ENCODE data around the gene SCN4A.
A peak's percentile ranks its signal among the peaks of the same experiment; 100 is the strongest.
"Not testable (repeated sequence)": the region's sequence is repeated elsewhere in the genome, so short reads cannot be mapped to it uniquely, and the experiment has no call there.

SCN4A gene

DNA sequence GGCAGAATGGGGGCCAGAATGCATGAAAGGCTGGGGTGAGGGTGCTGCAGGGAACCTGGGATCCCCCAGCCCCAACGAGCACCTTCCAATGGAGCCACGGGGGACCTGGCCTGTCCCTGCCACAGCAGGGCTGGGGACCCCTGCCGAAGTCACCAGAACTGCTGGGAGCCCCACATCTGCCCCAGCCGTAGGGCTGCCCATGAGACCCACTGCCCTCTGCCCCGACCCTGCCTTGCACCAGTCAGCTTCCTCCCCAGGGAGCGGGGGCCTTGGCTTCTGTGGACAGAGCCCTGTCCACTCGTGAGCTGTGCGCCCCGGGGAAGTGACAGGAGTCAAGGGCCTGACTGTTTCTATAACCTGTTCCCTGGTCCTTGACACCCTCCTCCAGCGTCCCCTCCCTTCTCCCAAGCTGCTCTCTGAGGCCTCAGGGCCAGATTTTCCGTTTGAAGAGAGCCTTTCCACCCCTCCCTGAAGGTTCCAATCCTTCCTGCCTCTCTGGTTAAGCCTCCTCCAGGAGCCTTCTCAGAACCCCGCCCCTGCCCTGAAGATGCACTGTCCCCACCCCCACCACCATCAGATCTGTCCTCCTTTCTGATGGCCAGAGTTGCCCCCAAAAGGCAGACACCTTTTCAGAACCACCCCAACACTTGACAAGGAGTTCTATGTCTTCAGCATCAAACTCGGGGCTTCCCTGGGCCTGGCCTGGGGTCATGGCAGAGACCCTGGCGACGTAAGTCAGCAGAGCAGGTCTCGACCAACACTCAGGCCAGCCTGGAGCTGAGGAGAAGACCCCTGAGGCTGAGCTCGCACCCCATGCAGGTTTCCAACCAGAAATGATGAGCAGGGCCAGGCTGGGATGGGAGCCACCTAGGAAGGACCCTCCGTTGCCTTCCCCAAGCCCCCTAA, 14.8 kb upstream of the SCN4A start:
- TF ChIP-seq, protein P1, sequence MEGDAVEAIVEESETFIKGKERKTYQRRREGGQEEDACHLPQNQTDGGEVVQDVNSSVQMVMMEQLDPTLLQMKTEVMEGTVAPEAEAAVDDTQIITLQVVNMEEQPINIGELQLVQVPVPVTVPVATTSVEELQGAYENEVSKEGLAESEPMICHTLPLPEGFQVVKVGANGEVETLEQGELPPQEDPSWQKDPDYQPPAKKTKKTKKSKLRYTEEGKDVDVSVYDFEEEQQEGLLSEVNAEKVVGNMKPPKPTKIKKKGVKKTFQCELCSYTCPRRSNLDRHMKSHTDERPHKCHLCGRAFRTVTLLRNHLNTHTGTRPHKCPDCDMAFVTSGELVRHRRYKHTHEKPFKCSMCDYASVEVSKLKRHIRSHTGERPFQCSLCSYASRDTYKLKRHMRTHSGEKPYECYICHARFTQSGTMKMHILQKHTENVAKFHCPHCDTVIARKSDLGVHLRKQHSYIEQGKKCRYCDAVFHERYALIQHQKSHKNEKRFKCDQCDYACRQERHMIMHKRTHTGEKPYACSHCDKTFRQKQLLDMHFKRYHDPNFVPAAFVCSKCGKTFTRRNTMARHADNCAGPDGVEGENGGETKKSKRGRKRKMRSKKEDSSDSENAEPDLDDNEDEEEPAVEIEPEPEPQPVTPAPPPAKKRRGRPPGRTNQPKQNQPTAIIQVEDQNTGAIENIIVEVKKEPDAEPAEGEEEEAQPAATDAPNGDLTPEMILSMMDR (conservative IDR thresholded peaks at IDR 0.05; ENCODE audit: low read depth, low read length): no peak
- H3K4me3 ChIP-seq (ENCODE audit: low read length): no peak overlapping the region
- DNase-seq (ENCODE audit: low read depth): no peak

DNA sequence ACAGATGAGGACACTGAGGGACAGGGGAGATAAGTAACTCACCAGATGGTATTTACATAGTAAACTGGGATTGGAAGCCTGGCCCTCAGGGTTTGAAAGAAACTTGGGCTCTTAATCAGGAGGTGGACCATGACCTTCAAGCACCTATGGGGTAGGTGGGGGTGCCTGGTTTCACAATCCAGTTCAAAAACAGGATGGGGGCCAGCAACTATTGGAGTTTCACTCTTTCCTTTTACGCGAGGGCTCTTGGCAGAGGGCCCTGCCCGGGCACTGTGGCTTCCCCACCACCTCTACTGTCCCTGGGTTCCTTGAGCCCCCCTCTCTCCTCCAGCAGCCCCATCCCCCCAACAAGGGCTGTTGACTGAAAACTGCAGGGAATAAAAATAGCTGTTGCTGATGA, 14.1 kb upstream of the SCN4A start:
- H3K4me3 ChIP-seq (ENCODE audit: low read length): no peak overlapping the region
- DNase-seq (ENCODE audit: low read depth): no peak
- TF ChIP-seq, protein P1 (conservative IDR thresholded peaks at IDR 0.05; ENCODE audit: low read depth, low read length): no peak

DNA sequence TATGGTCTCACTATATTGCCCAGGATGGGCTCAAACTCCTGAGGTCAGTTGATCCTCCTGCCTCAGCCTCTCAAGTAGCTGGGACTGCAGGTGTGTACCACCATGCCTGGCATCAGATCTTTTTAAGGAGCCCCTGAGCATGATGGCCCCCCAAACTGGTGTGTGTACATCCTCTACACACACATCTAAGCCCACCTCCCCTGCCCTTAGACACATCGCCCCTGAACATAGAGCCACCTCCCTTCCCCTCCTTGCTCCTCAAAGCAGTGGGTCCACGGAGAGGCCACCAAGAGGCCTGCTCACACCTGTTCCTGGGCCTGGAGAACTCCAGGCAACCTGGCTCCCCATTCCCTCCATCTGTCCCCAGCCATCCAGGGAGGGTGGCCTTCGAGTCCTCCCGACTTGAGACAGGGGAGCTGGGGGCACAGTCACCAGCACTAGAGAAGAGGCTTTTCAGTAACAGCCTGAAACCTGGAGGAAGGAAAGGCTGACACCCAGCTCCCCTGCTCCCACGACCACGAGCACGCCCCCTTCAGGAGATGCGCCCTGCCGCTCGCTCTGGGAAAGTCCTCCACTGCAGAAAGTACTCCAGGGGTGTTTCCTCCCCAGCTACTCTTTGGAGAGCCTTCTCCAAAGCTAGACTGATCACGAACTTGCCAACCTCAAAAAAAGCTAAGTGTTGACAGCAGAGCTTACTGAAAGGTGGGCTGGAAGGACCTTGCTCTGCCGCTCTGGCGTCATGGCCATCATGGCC, 12.8 kb upstream of the SCN4A start:
- TF ChIP-seq, protein P1 (conservative IDR thresholded peaks at IDR 0.05; ENCODE audit: low read depth, low read length): peak; percentile 4
- no peak overlapping the region for H3K4me3 ChIP-seq (ENCODE audit: low read length)
- DNase-seq (ENCODE audit: low read depth): no peak

DNA sequence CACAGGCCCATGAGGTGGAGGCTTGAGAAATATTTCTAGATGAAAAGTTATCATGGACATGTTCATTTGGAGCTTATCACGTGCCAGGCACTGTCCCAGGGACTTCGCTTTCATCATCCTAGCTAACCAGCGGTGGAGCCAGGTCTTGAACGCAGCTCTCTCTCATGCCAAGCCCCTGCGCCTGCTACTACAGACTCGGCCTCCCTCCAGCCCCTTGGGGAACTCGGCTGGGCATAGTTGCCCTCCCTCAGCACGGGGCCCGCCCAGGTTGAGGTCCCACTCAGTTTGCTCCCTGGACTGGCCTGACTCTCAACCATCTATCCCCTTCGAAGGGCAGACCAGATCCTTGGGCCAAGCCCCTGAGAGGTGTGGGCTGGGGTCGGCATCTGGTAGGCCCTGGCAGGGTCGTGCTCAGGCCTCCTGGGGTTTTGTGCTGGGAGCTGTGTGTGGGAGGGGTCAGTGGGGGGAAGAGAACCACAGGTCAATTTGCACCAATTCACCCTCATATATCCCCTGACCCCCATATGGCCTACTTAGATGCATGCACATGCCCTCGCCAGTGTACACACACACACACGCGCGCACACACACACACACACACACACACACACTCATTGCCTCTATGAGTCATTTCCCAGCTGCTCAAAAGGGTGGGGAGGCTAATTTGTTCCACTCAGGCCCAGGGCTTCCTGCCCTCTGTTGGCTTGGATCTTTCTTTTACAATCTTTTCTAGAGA, 12.1 kb upstream of the SCN4A start:
- TF ChIP-seq, protein P1 (conservative IDR thresholded peaks at IDR 0.05; ENCODE audit: low read depth, low read length): no peak
- no peak overlapping the region for H3K4me3 ChIP-seq (ENCODE audit: low read length)
- DNase-seq (ENCODE audit: low read depth): no peak

DNA sequence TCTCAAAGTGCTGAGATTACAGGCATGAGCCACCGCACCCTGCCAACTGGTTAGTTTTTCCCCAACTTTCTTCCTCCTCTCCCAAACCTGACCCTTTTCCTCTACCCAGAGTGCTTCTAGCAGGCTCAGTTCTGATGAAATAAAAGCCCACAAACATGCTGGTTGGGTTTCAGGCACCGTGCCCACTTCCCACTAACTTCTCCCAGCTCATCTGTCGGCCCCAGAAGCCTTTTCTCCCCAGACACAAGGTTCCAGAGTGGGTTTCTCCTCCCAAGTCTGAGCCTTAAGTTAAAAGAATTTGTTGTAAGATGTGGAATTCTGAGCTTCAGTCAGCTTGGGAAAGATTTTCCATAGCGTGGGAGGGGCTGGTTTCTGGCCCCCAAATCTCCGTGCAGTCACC, 11.5 kb upstream of the SCN4A start:
- no peak overlapping the region for H3K4me3 ChIP-seq (ENCODE audit: low read length)
- DNase-seq (ENCODE audit: low read depth): no peak
- TF ChIP-seq, protein P1 (conservative IDR thresholded peaks at IDR 0.05; ENCODE audit: low read depth, low read length): no peak

DNA sequence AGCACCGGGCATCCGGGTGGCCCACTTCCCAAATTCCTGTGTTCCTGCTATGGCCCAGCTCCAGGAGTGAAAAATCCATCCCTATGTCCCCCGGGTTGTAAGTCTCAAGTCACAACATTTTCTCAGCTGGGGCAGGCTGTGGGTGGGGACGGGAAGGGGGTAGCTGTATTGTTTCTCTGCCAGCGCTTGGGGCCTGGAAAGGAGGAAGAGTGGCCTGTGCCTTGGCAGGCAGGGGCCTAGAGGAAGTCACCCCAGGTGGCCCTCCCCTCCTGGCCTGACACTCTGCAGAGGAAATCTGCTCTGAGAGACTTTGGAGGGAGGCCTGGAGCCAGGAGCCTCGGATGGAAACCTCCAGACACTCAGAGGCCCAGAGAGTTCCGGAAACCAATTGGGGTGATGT, 10.6 kb upstream of the SCN4A start:
- DNase-seq (ENCODE audit: low read depth): no peak
- TF ChIP-seq, protein P1 (conservative IDR thresholded peaks at IDR 0.05; ENCODE audit: low read depth, low read length): no peak
- no peak overlapping the region for H3K4me3 ChIP-seq (ENCODE audit: low read length)

DNA sequence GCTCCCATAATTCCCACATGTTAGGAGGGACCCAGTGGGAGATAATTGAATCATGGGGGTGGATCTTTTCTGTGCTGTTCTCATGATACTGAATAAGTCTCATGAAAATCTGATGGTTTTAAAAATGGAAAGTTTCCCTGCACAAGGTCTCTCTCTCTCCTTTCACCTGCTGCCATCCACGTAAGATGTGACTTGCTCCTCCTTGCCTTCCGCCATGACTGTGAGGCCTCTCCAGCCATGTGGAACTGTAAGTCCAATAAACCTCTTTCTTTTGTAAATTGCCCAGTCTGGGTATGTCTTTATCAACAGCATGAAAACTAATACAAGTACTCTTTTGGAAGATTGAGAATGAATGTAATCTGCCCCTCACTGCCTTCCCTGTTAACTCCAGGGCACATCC, 9.9 kb upstream of the SCN4A start:
- not testable (repeated sequence) for DNase-seq (ENCODE audit: low read depth); H3K4me3 ChIP-seq (ENCODE audit: low read length)
